Peyer's patch (tissue), 4 donors: Measurements from ENCODE around the gene GPR37L1. TPM values are rescaled to one million over a fixed set of nuclear protein-coding genes. Genes with fewer than 3 reads are reported as not detected.

Experiments used
- DNase-seq, 3 donors: peaks; one replicate each; pipeline ENCODE4 v3.0.0-alpha.2; 2017 to 2019
- H3K27ac ChIP-seq, 4 donors: fragments of 200-600 bp; sonication (generic); one replicate each; pipeline ENCODE4 v1.5.1; 2016 to 2019
- H3K27me3 ChIP-seq, 2 donors: fragments of 200-600 bp; sonication (generic); one replicate each; pipeline ENCODE4 v1.5.1; 2019
- H3K36me3 ChIP-seq, 3 donors: fragments of 200-600 bp; sonication (generic); one replicate each; pipeline ENCODE4 v1.5.1; 2016 to 2019
- H3K4me1 ChIP-seq, 4 donors: fragments of 200-600 bp; sonication (generic); one replicate each; pipeline ENCODE4 v1.5.1; 2016 to 2019
- H3K4me3 ChIP-seq, 4 donors: fragments of 200-600 bp; sonication (generic); 1 replicate in 3 of 4; 2 replicates in 1 of 4; pipeline ENCODE4 v1.5.1; 2016 to 2019; ENCODE audit warnings: mild to moderate bottlenecking in 1 of 4
- H3K9me3 ChIP-seq, 4 donors: fragments of 200-600 bp; sonication (generic); one replicate each; pipeline ENCODE4 v1.5.1; 2016 to 2019; ENCODE audit warnings: mild to moderate bottlenecking in 1 of 4
- CTCF ChIP-seq, 6 experiments: fragments of 450-650 bp in 4 of 6; fragments of 200-600 bp in 2 of 6; sonication (generic) in 1 of 6; IDR thresholded peaks; one replicate each; pipeline ENCODE4 v1.5.1; 2017 to 2019; ENCODE audit warnings: antibody characterized with exemption in 6 of 6, mild to moderate bottlenecking in 3 of 6, moderate library complexity in 1 of 6
- POLR2A ChIP-seq, 2 donors: fragments of 450-650 bp; IDR thresholded peaks; one replicate each; pipeline ENCODE4 v1.5.1; 2017; ENCODE audit warnings: antibody characterized with exemption in 2 of 2, mild to moderate bottlenecking in 2 of 2, moderate library complexity in 2 of 2
- total RNA-seq, 4 donors: library from RNA; depleted of rRNA; stranded (reverse); fragments of >200 nt; gene quantifications; one replicate each; pipeline ENCODE4 v1.1.0, GENCODE V29; 2016

Gene GPR37L1
- total RNA-seq, 4 donors from 2014 or later: 0.18 to 0.95 (median 0.27) TPM; not detected in 1

- Histone ChIP-seq H3K4me1 (peaks cover 0 to 27% (median 7%) of the 10 kb centered on the region in 4 donors), H3K36me3 (no peaks in the 10 kb centered on the region), H3K9me3 (no peaks in the 10 kb centered on the region), H3K27me3 (no peaks in the 10 kb centered on the region), H3K4me3 (no peak overlapping the region), H3K27ac (peak overlapping the region in 1 of 4 donors; percentile 88)
- DNase-seq: peak in 1 of 3 donors; percentile 56
- TF ChIP-seq CTCF (IDR thresholded peaks at IDR 0.05) (no peak), POLR2A (IDR thresholded peaks at IDR 0.05) (no peak)
These were observed 34.5 kb upstream of the GPR37L1 start for GRCh38 chr1:202088206-202088605.

- TF ChIP-seq POLR2A (IDR thresholded peaks at IDR 0.05) (no peak), CTCF (IDR thresholded peaks at IDR 0.05) (peak in 2 of 6 experiments; percentile 18 to 43)
These were observed 31.7 kb upstream of the GPR37L1 start for GRCh38 chr1:202090994-202091393.

GRCh38 chr1:202093858-202094257 lies 28.9 kb upstream of the GPR37L1 start:
- Histone ChIP-seq H3K4me3 (no peak overlapping the region), H3K27ac (no peak overlapping the region), H3K36me3 (no peaks in the 10 kb centered on the region), H3K4me1 (no peaks in the 10 kb centered on the region), H3K27me3 (no peaks in the 10 kb centered on the region), H3K9me3 (no peaks in the 10 kb centered on the region)
- no peak for DNase-seq
- TF ChIP-seq POLR2A (IDR thresholded peaks at IDR 0.05): no peak
- TF ChIP-seq CTCF (IDR thresholded peaks at IDR 0.05): no peak

More at GRCh38 chr1:202090994-202091393, 31.7 kb upstream of the GPR37L1 start:
- H3K36me3 ChIP-seq: no peaks in the 10 kb centered on the region
- H3K4me1 ChIP-seq: peaks cover 0 to 13% (median 5%) of the 10 kb centered on the region in 4 donors
- H3K4me3 ChIP-seq: no peak overlapping the region
- no peak for DNase-seq
- no peak overlapping the region for H3K27ac ChIP-seq
- H3K27me3 ChIP-seq: no peaks in the 10 kb centered on the region
- H3K9me3 ChIP-seq: no peaks in the 10 kb centered on the region

GRCh38 chr1:202101184-202101583 lies 21.5 kb upstream of the GPR37L1 start:
- Histone ChIP-seq H3K4me1 (no peaks in the 10 kb centered on the region), H3K4me3 (no peak overlapping the region), H3K9me3 (no peaks in the 10 kb centered on the region), H3K27ac (no peak overlapping the region), H3K27me3 (no peaks in the 10 kb centered on the region), H3K36me3 (no peaks in the 10 kb centered on the region)
- TF ChIP-seq CTCF (IDR thresholded peaks at IDR 0.05) (no peak), POLR2A (IDR thresholded peaks at IDR 0.05) (no peak)
- DNase-seq: no peak

GRCh38 chr1:202104073-202104472 lies 18.6 kb upstream of the GPR37L1 start:
- Histone ChIP-seq H3K27ac (no peak overlapping the region), H3K9me3 (no peaks in the 10 kb centered on the region), H3K27me3 (no peaks in the 10 kb centered on the region), H3K36me3 (no peaks in the 10 kb centered on the region), H3K4me1 (peaks cover 0 to 23% (median 2%) of the 10 kb centered on the region in 4 donors), H3K4me3 (no peak overlapping the region)
- no peak for DNase-seq
- no peak for TF ChIP-seq POLR2A (IDR thresholded peaks at IDR 0.05)
- no peak for TF ChIP-seq CTCF (IDR thresholded peaks at IDR 0.05)
